OCI-LY1 (cell line): ENCODE measurements around the gene FZR1.

ENCODE experiments used
- EZH2 ChIP-seq: fragments of 200-600 bp; sonication (generic), shearing (Covaris generic); IDR thresholded peaks from 2 replicates; pipeline ENCODE4 v1.8.0; 2017; ENCODE audit warnings: borderline replicate concordance, mixed run types, mild to moderate bottlenecking, antibody characterized with exemption, low read length, moderate library complexity, mixed read lengths
- TF ChIP-seq, protein P1 (sequence below): fragments of 200-600 bp; sonication (generic), shearing (Covaris generic); IDR thresholded peaks from 2 replicates; pipeline ENCODE4 v1.5.1; 2017; ENCODE audit warnings: mild to moderate bottlenecking, antibody characterized with exemption, low read length, moderate library complexity, mixed read lengths

DNA sequence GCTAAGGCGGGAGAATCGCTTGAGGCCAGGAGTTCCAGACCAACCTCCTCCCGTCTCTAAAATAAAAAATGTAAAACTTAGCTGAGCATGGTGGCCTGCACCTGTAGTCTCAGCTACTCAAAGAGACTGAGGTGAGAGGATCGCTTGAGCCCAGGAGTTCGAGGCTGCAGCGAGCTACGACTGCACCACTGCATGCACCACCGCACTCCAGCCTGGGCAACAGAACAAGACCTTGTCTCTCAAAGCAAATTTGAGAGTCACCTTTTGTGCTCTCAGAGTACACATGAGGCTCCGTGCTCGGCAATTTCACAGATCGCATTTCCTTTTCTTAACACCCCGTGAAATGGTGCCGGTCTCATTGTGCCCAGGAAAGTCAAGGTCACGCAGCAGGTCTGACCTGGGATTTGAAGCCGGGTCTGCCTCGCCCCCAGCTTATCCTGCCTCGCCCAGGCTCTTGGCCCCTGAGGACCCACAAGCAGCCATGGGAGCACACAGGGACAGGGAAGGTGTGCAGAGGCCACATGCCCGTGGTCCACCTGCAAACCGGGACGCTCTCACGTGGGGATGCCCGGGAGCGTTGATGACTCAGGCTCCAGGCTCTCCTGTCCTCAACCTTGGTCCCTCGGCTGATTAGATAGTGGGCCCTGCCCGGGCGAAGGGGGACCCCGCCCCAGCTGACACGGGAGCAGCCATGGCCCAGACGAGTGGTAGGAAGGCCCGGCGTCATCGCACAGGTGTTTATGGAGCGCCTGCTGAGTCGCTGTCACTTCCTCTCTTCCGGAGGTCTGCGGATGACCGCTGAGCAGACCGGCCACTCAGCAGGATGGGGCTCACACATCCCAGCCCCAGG is 24.6 kb upstream of the FZR1 start:
- TF ChIP-seq, protein P1, sequence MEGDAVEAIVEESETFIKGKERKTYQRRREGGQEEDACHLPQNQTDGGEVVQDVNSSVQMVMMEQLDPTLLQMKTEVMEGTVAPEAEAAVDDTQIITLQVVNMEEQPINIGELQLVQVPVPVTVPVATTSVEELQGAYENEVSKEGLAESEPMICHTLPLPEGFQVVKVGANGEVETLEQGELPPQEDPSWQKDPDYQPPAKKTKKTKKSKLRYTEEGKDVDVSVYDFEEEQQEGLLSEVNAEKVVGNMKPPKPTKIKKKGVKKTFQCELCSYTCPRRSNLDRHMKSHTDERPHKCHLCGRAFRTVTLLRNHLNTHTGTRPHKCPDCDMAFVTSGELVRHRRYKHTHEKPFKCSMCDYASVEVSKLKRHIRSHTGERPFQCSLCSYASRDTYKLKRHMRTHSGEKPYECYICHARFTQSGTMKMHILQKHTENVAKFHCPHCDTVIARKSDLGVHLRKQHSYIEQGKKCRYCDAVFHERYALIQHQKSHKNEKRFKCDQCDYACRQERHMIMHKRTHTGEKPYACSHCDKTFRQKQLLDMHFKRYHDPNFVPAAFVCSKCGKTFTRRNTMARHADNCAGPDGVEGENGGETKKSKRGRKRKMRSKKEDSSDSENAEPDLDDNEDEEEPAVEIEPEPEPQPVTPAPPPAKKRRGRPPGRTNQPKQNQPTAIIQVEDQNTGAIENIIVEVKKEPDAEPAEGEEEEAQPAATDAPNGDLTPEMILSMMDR = no peak
- TF ChIP-seq EZH2 = no peak
